Measurements from ENCODE around the gene ATG4C.
"Not testable (repeated sequence)": the region's sequence is repeated elsewhere in the genome, so short reads cannot be mapped to it uniquely, and the experiment has no call there.

DNA sequence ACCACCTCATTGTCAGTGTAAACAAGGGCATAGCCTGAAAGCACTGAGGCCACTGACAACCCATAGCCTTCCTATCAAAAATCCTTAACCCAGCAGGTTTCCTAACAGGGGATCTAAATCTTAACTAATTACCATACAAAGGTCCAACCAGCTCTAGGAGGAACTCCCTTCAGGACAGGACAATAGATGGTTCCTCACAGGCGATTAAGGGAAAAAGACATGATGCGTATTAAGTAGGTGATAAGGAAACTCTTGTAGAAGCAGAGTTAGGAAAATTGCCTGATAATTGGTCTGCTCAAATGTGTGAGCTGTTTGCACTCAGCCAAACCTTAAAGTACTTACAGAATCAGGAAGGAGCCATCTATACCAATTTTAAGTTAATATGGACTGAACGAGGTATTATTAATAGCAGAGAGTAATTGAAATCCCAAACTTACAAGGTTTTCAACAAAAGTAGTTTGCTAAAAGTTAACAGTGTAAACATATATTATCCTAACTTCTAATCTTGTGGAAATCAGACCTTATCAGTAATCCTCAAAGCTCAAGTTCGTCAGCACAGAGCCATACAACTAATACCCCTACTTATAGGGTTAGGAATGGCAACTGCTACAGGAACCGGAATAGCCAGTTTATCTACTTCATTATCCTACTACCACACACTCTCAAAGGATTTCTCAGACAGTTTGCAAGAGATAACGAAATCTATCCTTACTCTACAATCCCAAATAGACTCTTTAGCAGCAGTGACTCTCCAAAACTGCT, 23.7 kb upstream of the ATG4C start:
- TF ChIP-seq CTCF (IDR thresholded peaks at IDR 0.05; ENCODE audit: borderline replicate concordance, extremely low read depth, low read length, poor library complexity, severe bottlenecking); EZH2 (IDR thresholded peaks at IDR 0.05; ENCODE audit: borderline replicate concordance, low read depth, low read length, severe bottlenecking): not testable (repeated sequence)

Measured in DND-41 (cell line).